B cell (primary cell): ENCODE measurements around the gene STARD10. TPM values are rescaled to one million over a fixed set of nuclear protein-coding genes. Genes with fewer than 3 reads are reported as not detected.

Experiments used
- ATAC-seq: fragments of 200-7000 bp; cut with Tn5 transposase; one replicate; pipeline ENCODE4 v1.10.0; 2021; ENCODE audit warnings: low read depth, mild to moderate bottlenecking, moderate number of reproducible peaks, moderate library complexity
- CTCF ChIA-PET: fragments of 350-600 bp; sonication (Branson Sonifier 250); formaldehyde crosslinking; loops from one replicate; lab custom pipeline; 2021; ENCODE audit warnings: antibody characterized with exemption, inconsistent platforms; lab: Charles Lee
- POLR2A ChIA-PET: fragments of 350-600 bp; sonication (Branson Sonifier 250); formaldehyde crosslinking; loops from one replicate; lab custom pipeline; 2021; ENCODE audit warnings: antibody characterized with exemption; lab: Charles Lee
- DNase-seq: peaks from one replicate; pipeline ENCODE4 v3.0.0; 2013
- H2AFZ ChIP-seq: 2 replicates; pipeline ENCODE4 v1.6.1; 2012; ENCODE audit warnings: mild to moderate bottlenecking, low read depth, low read length; ENCODE audit not compliant: insufficient read depth, poor library complexity, severe bottlenecking
- H3K27ac ChIP-seq, 2 donors: 1 replicate in 1 of 2; 2 replicates in 1 of 2; pipeline ENCODE4 v1.5.1; 2012 to 2013; ENCODE audit warnings: low read length in 2 of 2, mild to moderate bottlenecking in 2 of 2, moderate library complexity in 1 of 2
- H3K27me3 ChIP-seq, 4 experiments: fragments of 200-600 bp in 1 of 4; sonication (generic) in 1 of 4; replicated peaks in 1 of 4; 1 replicate in 2 of 4; 2 replicates in 2 of 4; pipeline versions ENCODE4 v1.6.1 to v1.7.0; 2013 to 2016; ENCODE audit warnings: low read length in 3 of 4, mild to moderate bottlenecking in 2 of 4, mixed read lengths in 1 of 4, moderate library complexity in 1 of 4; ENCODE audit not compliant: insufficient read depth in 4 of 4, control insufficient read depth in 3 of 4; ENCODE audit errors: control extremely low read depth in 1 of 4
- H3K36me3 ChIP-seq, 2 experiments: replicated peaks in 1 of 2; 1 replicate in 1 of 2; 2 replicates in 1 of 2; pipeline versions ENCODE4 v1.6.1 to v1.7.1; 2013; ENCODE audit warnings: low read length in 1 of 2; ENCODE audit not compliant: insufficient read depth in 2 of 2, control insufficient read depth in 1 of 2; ENCODE audit errors: control extremely low read depth in 1 of 2, extremely low read depth in 1 of 2
- H3K4me1 ChIP-seq, 2 donors: fragments of 200-600 bp in 1 of 2; sonication (generic) in 1 of 2; 1 replicate in 1 of 2; 2 replicates in 1 of 2; pipeline versions ENCODE4 v1.5.1 to v1.6.1; 2013 to 2017; ENCODE audit warnings: low read length in 2 of 2; ENCODE audit not compliant: control insufficient read depth in 2 of 2, insufficient read depth in 2 of 2
- H3K4me2 ChIP-seq: replicated peaks from 2 replicates; pipeline ENCODE3; 2012; ENCODE audit warnings: mild to moderate bottlenecking, low read depth, low read length; ENCODE audit not compliant: poor library complexity, severe bottlenecking
- H3K4me3 ChIP-seq, 5 experiments: fragments of 200-600 bp in 1 of 5; sonication (generic) in 1 of 5; 1 replicate in 3 of 5; 2 replicates in 2 of 5; pipeline versions ENCODE4 v1.5.1 to v1.7.0; 2011 to 2016; ENCODE audit warnings: low read length in 4 of 5, mild to moderate bottlenecking in 4 of 5, low read depth in 2 of 5, control low read depth in 1 of 5, moderate library complexity in 1 of 5; ENCODE audit not compliant: insufficient read depth in 1 of 5; ENCODE audit errors: control extremely low read depth in 1 of 5, extremely low read depth in 1 of 5
- H3K79me2 ChIP-seq: fragments of 200-600 bp; sonication (generic); one replicate; pipeline ENCODE4 v1.6.0; 2016; ENCODE audit warnings: low read length; ENCODE audit not compliant: control insufficient read depth, insufficient read depth
- H3K9ac ChIP-seq: fragments of 200-600 bp; sonication (generic); 2 replicates; pipeline ENCODE4 v1.6.1; 2017; ENCODE audit warnings: mild to moderate bottlenecking, low read length, moderate library complexity
- H3K9me3 ChIP-seq, 3 donors: one replicate each; pipeline versions ENCODE4 v1.6.1 to v1.7.1; 2013; ENCODE audit warnings: low read length in 2 of 3; ENCODE audit not compliant: control insufficient read depth in 2 of 3, insufficient read depth in 1 of 3; ENCODE audit errors: control extremely low read depth in 1 of 3
- H4K20me1 ChIP-seq: 2 replicates; pipeline ENCODE4 v1.6.0; 2012; ENCODE audit warnings: mild to moderate bottlenecking, low read length; ENCODE audit not compliant: insufficient read depth, control insufficient read depth, poor library complexity, severe bottlenecking
- H3K27ac Mint-ChIP-seq: one replicate; pipeline ENCODE4 v1.8.0; 2021; ENCODE audit warnings: mixed read lengths
- H3K27me3 Mint-ChIP-seq: one replicate; pipeline ENCODE4 v1.8.0; 2021; ENCODE audit warnings: mixed read lengths
- H3K4me1 Mint-ChIP-seq: one replicate; pipeline ENCODE4 v1.8.0; 2021; ENCODE audit warnings: mixed read lengths
- H3K4me3 Mint-ChIP-seq: one replicate; pipeline ENCODE4 v1.8.0; 2021; ENCODE audit warnings: mixed read lengths
- H3K9me3 Mint-ChIP-seq: one replicate; pipeline ENCODE4 v1.8.0; 2022; ENCODE audit warnings: mixed read lengths; ENCODE audit not compliant: insufficient read depth
- CTCF ChIP-seq: fragments of 200-600 bp; IDR thresholded peaks from one replicate; pipeline ENCODE4 v1.8.0; 2022; ENCODE audit warnings: antibody characterized with exemption, mild to moderate bottlenecking
- EZH2 ChIP-seq: IDR thresholded peaks from 2 replicates; pipeline ENCODE4 v1.6.1; 2012; ENCODE audit warnings: borderline replicate concordance, low read depth, mild to moderate bottlenecking, moderate library complexity, low read length; ENCODE audit not compliant: insufficient read depth, poor library complexity, severe bottlenecking
- WGBS: methylation state at CpG from one replicate; pipeline ENCODE4 v1.1.5; 2013; ENCODE audit warnings: missing lambda C conversion rate; ENCODE audit not compliant: insufficient coverage; 5-methylcytosine and 5-hydroxymethylcytosine counted together
- intact Hi-C: fragments of 100-400 bp; cut with micrococcal nuclease; formaldehyde crosslinking; loops from one replicate; pipeline ENCODE4 v1.10.0; 2022
- polyA plus RNA-seq: library from polyadenylated mRNA; depleted of rRNA; stranded (reverse); fragments of >200 nt; gene quantifications from 2 replicates; pipeline ENCODE4 v1.2.3, GENCODE V29; 2012
- total RNA-seq, 2 donors: library from RNA; stranded (reverse); fragments of 120-200 nt in 1 of 2; gene quantifications; 1 replicate in 1 of 2; 2 replicates in 1 of 2; pipeline versions ENCODE4 v1.2.3 to v1.2.4, GENCODE V29; 2013 to 2022

Gene STARD10
- total and polyA plus RNA-seq, 2 donors (not counting 1 experiment from before 2014, with no cell fraction given): 37.5 to 39.2 TPM

GRCh38 chr11:72799441-72799840, 5.6 kb upstream of the STARD10 start:
- Histone ChIP-seq H4K20me1 (no peaks in the 10 kb centered on the region), H3K79me2 (no peaks in the 10 kb centered on the region), H3K27ac (no peak overlapping the region), H3K27me3 (no peaks in the 10 kb centered on the region), H3K4me2 (no peak overlapping the region), H3K4me3 (no peak overlapping the region), H3K9me3 (no peaks in the 10 kb centered on the region), H2AFZ (no peak overlapping the region), H3K9ac (no peak overlapping the region), H3K4me1 (peaks cover 6 to 11% of the 10 kb centered on the region in 2 donors), H3K36me3 (no peaks in the 10 kb centered on the region)
- Mint-ChIP-seq H3K4me1 (peaks cover 8% of the 10 kb centered on the region), H3K27ac (no peak overlapping the region), H3K27me3 (no peaks in the 10 kb centered on the region), H3K9me3 (no peaks in the 10 kb centered on the region), H3K4me3 (no peak overlapping the region)
- CTCF ChIA-PET: interaction anchor here (1.5 to 3.0 kb wide), 2 partner anchors 13 to 75 kb away, joined by 5 to 15 read pairs; no protein-coding TSS in a partner anchor
- ATAC-seq (no peak), DNase-seq (no peak)
- POLR2A ChIA-PET: interaction anchor here (0.7 kb wide), 1 partner anchor 17 kb away, joined by 4 read pairs; no protein-coding TSS in a partner anchor
- no CpG with 5 or more reads among the region's 4 CpGs for WGBS
- intact Hi-C loops: no loop called here
- TF ChIP-seq EZH2 (no peak), CTCF (no peak)

- Histone ChIP-seq H3K9ac (no peak overlapping the region), H2AFZ (no peak overlapping the region), H3K4me3 (no peak overlapping the region), H3K36me3 (no peaks in the 10 kb centered on the region), H3K27ac (no peak overlapping the region), H3K4me1 (peaks cover 12 to 17% of the 10 kb centered on the region in 2 donors), H3K79me2 (no peaks in the 10 kb centered on the region), H3K9me3 (no peaks in the 10 kb centered on the region), H3K27me3 (no peaks in the 10 kb centered on the region), H4K20me1 (no peaks in the 10 kb centered on the region), H3K4me2 (no peak overlapping the region)
- no peak overlapping the region for H3K4me3 Mint-ChIP-seq
- H3K9me3 Mint-ChIP-seq: no peaks in the 10 kb centered on the region
- intact Hi-C loops: no loop called here
- DNase-seq (no peak), ATAC-seq (no peak)
- peaks cover 17% of the 10 kb centered on the region for H3K4me1 Mint-ChIP-seq
- ChIA-PET POLR2A (interaction anchor here (1.6 kb wide), 1 partner anchor 16 kb away, joined by 4 read pairs; the partner anchor contains the start of gene ATG16L2), CTCF (interaction anchor here (0.9 to 3.0 kb wide), 4 partner anchors 10 to 74 kb away, joined by 3 to 15 read pairs (median 4); no protein-coding TSS in a partner anchor)
- no peaks in the 10 kb centered on the region for H3K27me3 Mint-ChIP-seq
- TF ChIP-seq EZH2 (no peak), CTCF (no peak)
- 92% methylated on average over 1 of the region's 4 CpGs for WGBS
- no peak overlapping the region for H3K27ac Mint-ChIP-seq
Observed at GRCh38 chr11:72798361-72798760, 4.5 kb upstream of the STARD10 start.
